ENCODE measurements around the gene TAGLN3.

DNA sequence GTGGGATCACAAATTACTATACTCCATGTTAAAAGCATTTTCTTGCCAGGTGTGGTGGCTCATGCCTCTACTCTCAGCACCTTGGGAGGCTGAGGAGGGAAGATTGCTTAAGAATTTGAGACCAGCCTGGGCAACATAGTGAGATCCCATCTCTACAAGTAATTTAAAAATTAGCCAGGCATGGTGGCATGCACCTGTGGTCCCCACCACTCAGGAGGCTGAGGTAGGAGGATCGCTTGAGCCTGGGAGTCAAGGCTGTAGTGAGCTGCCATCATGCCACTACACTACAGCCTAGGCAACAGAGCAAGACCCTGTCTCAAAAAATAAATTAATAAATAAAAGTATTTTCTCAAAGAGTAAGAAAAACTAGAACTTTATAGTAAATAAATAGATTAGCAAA is 42.8 kb upstream of the TAGLN3 start:
- TF ChIP-seq POLR2A (IDR thresholded peaks at IDR 0.05; ENCODE audit: low read length) (no peak), GATA1 (IDR thresholded peaks at IDR 0.05; ENCODE audit: low read depth, low read length) (no peak)

All from erythroblast (primary cell).